ENCODE results near the gene L3MBTL1. TPM values are rescaled to one million over a fixed set of nuclear protein-coding genes. Genes with fewer than 3 reads are reported as not detected.

L3MBTL1 gene
- total and polyA plus RNA-seq, 2 donors (not counting 3 experiments of a cell fraction or from before 2014, with no cell fraction given): 5.2 to 8.2 TPM

- H3K4me2 ChIP-seq (ENCODE audit: insufficient read depth, low read length): no peak overlapping the region
- no peaks in the 10 kb centered on the region for H3K9me3 ChIP-seq (replicated peaks; ENCODE audit: control insufficient read depth, insufficient read depth, low read length)
- FAIRE-seq (no peak), DNase-seq (ENCODE audit: low read depth, low spot score) (no peak)
- ChIA-PET CTCF (interaction anchor here (0.5 to 2.0 kb wide), 4 partner anchors 22 to 177 kb away, joined by 3 to 10 read pairs (median 4); no protein-coding TSS in a partner anchor), POLR2A (no interaction called here)
- no peak overlapping the region for H2AFZ ChIP-seq (ENCODE audit: low read depth, low read length)
- H3K36me3 ChIP-seq (ENCODE audit: control insufficient read depth in 2 of 2, extremely low read depth in 1 of 2, insufficient read depth in 2 of 2, low read length in 2 of 2): no peaks in the 10 kb centered on the region
- BruUV-seq (replicated peaks): TSS peak; percentile 9
- no peaks in the 10 kb centered on the region for H4K20me1 ChIP-seq (replicated peaks; ENCODE audit: control insufficient read depth, extremely low read depth, insufficient read depth, low read length)
- no peaks in the 10 kb centered on the region for H3K27me3 ChIP-seq (ENCODE audit: control insufficient read depth in 2 of 2, insufficient read depth in 2 of 2, low read length in 2 of 2)
- dilution Hi-C loops (cut with MboI; ENCODE audit: extremely low pct_ligation_motif_present, low sequenced_read_pairs) (no loop called here), intact Hi-C loops (cut with micrococcal nuclease) (loop anchor here (2.0 kb wide), 2 partner anchors 67 to 75 kb away; partner anchors contain the start of gene IFT52)
- H3K27ac ChIP-seq (ENCODE audit: insufficient read depth, low read depth, low read length): no peak overlapping the region
- H3K79me2 ChIP-seq (ENCODE audit: control insufficient read depth, insufficient read depth, low read length): no peaks in the 10 kb centered on the region
- TF ChIP-seq CTCF (IDR thresholded peaks at IDR 0.05; ENCODE audit: extremely low read depth in 1 of 2, insufficient read depth in 1 of 2, low read depth in 1 of 2, low read length in 2 of 2) (no peak), EZH2 (IDR thresholded peaks at IDR 0.05; ENCODE audit: borderline replicate concordance, low read depth, low read length, severe bottlenecking) (no peak), POLR2A (IDR thresholded peaks at IDR 0.05; ENCODE audit: low read depth, low read length) (no peak), GATA2 (IDR thresholded peaks at IDR 0.05; ENCODE audit: insufficient read depth, insufficient read length, low read depth, low read length) (no peak), MAX (IDR thresholded peaks at IDR 0.05; ENCODE audit: insufficient read depth, insufficient read length) (no peak), JUN (IDR thresholded peaks at IDR 0.05; ENCODE audit: borderline replicate concordance, insufficient read depth, insufficient read length, low read depth) (no peak), MYC (IDR thresholded peaks at IDR 0.05; ENCODE audit: low read depth, low read length) (no peak), POLR2AphosphoS5 (IDR thresholded peaks at IDR 0.05; ENCODE audit: insufficient read depth, low read depth, low read length) (no peak), FOS (IDR thresholded peaks at IDR 0.05; ENCODE audit: borderline replicate concordance, insufficient read depth, low read length) (no peak)
- H3K4me3 ChIP-seq (replicated peaks in 1 of 3; ENCODE audit: insufficient read depth in 1 of 3, low read depth in 1 of 3, low read length in 3 of 3): no peak overlapping the region
- no peak overlapping the region for H3K9ac ChIP-seq (replicated peaks; ENCODE audit: extremely low read depth, insufficient read depth, low read length)
- H3K4me1 ChIP-seq (ENCODE audit: control insufficient read depth, extremely low read depth, insufficient read depth, low read length): no peaks in the 10 kb centered on the region
- no peaks in the 10 kb centered on the region for H3K9me1 ChIP-seq (replicated peaks; ENCODE audit: control insufficient read depth, extremely low read depth, insufficient read depth, low read length)
Observed at GRCh38 chr20:43515628-43516027, 8.1 kb downstream of the L3MBTL1 start.
